GM21360 (cell line): ENCODE data around the gene SLC5A3.
A peak's percentile ranks its signal among the peaks of the same experiment; 100 is the strongest.

Experiments used
- ATAC-seq: cut with Tn5 transposase; IDR thresholded peaks from one replicate; pipeline ENCODE4 v1.9.1; 2021; ENCODE audit warnings: mild to moderate bottlenecking, moderate library complexity; ENCODE audit not compliant: unreplicated experiment

SLC5A3 gene

DNA sequence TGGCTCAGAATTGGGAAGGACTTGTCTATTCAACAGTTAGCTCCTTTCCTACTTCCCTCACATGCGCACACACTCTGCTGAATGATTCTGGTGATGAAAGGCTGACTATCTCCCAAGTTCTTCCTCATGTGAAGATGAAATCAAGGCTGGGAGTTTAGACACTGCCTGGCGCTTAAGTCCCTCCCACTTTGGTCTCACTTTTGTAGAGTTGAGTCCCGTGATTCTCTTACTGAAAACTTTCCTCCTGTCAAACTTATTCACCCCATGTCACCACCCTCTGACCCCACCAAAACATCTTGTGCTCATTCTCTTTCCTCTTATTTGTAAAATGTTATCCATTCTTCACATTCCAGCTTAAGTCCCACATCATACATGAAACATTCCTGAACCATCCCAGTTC is 8.4 kb upstream of the SLC5A3 start:
- ATAC-seq = no peak

DNA sequence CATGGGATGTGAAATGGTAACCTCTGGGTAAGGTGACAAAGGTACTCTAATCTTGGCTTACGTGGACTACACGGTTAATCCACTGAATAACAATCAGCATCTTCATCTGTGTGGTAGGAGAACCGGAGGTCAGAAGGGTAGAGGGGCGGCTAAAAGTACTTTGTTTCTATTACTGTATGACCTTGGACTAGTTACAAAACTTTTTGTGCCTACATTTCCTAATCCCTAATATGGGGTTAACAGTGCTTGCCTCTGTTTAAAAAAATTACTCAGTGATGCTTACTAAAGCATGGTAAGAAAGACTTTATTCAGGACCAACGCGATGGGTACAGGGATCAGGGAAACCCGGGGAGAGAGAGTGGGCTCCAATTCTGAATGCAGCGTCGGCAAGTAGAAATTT is 1.7 kb upstream of the SLC5A3 start:
- no peak for ATAC-seq

DNA sequence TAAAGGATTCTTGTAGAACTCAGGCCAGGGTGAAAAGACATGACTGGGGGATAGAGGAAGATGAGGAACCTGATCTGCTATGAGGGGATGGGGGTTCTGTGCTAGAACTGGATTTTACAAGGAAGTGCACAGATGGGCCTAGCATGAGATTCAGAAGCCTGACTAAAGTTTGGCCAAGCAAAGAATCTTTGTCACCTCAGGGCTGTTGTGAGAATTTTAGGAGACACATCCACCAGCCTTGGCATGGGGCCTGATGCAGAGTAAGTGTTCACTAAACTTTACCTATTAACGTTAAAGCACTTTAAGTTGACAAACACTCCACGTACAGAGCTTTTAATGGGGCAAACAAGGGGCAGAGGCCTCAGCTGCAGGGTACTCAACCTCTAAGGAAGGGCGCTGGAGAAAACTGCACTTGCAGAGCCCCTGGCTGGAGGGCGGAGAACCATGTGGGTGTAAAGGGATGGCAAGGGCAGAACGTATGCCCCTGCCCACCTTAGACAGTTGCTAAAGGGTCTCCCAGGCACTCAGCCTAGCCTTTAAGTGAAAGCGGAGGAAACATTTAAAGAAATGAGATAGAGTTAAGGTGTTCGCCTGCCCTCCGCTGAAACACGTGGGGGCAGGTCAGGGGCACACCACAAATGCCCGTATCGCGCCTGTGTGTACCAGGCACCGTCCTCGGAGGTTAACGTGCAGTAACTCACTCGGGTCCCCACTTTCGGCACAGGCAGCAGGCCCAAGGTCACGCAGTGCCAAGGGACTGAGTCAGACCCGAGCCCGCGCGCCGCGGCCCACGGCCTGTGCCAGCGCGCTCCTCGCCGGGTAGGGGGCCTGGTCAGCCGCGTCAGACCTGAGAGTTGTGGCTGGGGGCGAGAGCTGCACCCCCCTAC is 990 bp upstream of the SLC5A3 start:
- no peak for ATAC-seq

DNA sequence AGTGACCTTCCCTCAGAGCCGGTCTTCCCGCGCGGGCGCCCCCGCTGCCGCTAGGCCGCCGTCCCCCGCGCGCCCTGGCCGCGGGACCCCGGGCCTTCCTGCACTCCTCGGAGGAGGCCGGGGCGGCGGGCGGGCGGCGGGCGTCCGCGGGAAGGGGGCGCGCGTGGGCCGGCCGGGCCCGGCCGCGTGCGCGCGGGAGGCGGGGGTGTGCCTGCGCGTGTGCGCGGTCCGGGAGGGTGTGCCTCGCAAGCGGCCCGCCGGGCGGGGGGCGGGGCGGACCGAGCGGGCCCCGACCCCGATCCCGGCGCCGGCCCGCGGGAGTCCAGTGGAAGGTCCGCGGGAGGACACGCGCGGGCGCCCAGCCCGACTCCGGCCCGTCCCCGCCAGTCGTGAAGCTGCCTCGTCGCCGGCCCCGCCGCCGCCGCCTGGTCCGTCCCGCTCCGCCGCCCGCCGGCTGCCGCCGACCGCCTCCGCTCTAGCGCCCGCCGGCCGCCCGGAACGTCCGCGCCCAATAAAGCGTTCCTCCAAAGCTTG is 438 bp downstream of the SLC5A3 start:
- peak; percentile 33 for ATAC-seq

DNA sequence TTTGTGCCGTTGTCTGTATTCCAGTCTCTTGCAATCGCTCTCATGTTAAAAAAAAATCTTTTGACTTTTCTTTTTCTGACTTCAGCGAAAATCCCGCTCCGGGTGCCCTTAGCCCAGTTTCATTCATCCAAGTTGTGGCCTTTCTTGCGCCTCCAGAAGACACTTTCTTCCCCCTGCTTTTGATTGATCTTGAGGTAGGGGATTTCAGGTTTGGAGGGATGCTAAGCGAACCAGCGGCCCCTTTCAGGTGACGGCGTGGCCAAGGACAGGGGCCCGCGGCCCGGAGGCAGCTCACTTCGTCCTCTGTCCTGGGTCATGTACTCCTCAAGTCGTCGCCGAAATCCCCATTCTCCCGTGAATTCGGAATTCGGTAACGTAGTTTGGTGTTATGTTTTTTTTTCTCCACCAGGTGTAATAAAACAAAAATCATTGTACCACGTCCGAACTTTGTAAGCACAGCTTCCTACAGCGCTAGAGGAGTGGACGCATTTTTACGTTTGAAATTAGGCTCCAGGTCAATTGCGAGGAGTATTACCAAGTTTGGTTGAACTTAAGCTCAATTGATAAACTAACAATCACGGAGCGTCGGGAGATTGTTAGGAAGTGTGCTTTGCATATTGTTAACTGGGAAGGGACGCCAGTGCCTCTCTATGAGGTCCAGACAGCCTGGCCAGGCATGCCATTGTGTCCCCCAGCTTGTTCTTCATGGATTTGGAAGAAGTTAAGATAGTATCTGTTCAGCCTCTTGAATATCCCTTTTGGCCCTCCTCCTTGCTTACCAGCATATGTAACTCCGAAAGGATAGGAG is 1.1 kb downstream of the SLC5A3 start:
- no peak for ATAC-seq

DNA sequence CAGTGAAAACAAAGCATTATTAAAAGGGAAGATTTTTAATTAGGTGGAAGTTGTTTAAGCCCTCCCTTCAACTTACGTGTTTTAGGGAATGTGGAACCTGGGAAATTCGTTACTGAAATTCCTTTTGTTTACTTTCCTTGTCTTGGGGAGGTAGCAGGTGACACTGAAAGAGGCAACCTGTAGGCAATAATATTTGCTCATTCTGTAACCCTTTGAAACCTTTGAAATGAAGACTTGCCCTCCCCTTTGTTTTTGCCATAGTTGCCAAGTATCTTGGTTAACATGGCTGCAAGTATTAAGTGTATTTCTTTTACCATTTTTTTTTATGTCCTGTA is 1.7 kb downstream of the SLC5A3 start:
- ATAC-seq = no peak

DNA sequence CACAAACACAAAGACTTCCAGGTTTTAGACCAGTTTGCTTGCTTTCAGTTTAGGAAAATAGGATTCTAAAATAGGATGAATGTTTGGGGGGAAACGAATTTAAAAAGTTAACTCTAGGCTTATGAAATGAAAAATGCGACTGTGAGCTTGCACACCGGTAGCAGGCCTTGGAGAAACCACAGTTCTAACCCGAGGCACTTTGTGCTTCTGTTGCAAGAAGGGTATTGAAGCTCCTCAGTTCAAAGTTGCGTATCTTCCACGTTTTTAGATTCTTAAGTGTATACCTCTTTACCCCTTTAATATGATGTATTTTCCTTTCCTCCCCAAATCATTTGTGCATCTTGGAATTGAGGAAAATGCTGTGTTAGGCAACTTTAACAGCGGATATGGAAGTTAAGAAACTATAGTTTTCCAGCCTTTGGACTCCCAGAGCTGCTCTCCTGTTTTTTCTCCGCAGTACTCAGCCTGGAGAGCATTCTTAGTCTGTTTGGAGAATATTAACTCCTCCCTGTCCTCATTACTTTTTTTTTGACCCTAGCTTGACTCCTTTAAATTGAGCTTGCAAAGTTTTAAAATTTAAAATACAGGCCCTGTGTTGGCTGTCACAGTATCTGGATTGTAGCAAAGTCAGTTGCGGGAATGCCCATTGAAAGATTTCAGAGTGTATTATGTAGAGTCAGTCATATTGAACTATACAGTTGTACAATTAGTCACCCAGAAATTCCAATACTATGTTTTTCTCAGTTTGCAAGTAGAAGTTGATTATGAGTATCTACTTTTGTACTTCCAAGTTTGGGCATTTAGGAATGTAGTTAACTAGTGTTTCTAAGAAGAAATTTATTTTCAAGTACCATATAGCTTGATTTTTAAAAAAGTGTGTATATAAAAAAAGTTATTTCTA is 2.6 kb downstream of the SLC5A3 start:
- no peak for ATAC-seq

DNA sequence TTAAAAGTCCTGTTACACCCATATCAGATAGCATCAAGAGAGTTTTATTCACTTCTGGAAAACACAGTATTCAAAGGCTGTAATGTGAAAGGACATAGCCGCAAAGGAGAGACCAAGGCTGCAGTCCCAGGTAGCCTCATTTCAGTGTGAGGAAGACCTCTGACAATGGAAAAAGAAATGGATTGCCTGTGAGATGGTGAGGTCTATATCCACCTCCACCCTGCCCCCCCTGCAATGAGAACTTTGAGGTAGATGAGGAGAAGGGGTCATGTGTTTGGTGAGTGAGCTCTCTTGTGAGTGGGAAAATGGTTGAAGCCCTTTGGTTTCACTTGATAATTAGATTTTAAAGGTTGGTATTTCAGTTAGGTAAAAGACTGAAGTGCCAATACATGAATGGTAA is 3.5 kb downstream of the SLC5A3 start:
- no peak for ATAC-seq

DNA sequence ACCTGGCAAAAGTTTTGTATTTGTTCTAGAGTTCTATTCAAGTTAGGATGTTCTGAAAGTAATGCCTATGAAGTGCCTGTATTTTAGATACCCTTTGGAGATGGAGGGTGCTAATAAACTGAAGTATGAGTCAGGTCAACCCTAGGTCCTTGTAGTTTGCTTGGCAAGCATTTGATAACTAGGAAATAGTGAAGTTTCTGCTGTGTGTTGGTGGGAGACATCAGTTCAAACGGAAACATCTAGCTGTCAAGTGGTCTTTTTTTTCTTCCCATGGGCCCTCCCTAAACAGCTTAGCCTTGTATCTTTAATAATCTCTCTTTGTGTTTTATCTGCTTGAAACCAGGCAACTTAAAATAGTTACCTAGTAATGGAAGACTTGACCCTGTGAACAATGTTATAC is 4.5 kb downstream of the SLC5A3 start:
- ATAC-seq = no peak

DNA sequence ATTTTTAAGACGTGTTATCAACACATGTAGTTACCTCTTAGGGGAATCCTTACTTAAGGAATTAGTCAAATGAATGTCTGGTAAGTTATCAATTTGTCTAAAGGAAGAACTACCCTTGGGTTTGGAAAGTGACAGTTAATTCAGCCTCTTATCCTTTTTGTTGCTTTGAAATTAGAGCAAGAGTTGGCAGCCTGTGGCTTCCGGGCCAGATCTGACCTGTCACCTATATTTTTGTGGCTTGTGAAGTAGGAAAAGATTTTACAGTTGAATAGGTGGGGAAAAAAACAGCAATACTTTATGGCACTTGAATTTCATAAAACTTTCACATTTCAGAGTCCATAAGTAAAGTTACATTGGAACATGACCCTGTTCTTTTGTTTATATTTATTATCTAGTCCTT is 5.5 kb downstream of the SLC5A3 start:
- ATAC-seq = no peak

DNA sequence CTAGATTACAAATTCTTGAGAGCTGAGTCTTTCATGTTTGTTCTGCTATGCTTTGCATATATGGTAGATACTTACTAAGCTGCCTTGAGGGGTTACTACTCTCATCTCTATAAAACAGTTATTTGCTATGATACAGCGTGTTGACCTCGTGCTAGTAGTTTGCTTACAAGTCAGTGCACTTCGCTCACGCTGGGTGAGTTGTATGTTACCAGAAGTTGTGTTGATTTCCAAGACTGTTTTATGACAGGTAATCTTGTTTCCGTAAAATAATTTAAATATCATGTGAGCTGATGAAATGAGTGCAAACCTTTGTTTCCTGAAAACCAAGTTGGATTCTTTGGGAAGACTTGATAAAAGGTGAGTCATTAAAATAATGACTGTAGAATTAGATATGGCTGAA is 7.3 kb downstream of the SLC5A3 start:
- no peak for ATAC-seq

DNA sequence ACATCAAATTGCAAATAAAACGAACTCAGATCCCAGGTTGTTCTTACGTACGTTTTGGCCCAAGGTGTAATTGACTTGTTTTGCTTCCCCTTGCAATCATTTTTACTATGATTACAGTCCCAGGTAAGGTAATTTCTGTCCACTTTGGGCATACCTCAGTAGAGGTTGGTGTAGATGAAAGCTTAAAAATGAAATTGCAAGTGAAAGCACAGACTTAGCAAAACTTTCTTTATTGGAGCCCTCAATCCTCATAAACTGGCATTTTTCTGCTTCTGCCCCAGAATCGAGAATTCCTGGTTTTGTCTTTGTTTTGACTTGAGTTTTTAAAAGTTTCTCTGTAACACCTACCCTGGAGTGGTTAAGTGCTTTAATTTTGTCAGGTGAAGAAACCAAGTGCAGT is 9.4 kb downstream of the SLC5A3 start:
- ATAC-seq = no peak

DNA sequence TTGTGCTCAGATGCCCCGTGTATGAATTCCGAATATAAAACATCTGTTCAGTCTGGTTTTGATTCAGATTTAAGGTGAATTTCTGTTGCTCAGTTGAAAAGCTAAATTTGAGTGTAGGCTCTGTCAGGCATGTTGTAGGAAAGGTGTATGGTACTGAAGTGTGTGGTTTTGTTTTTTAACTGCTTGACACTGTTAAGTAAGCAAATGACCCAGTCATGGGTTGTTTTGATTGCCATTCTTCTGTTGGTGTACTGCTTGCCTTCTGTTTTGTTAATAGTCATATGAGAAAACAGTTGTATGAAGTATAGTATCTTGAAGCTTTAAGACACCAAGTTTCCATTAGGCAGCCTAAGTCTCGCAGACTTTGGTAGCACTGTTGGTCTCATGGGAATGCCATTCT is 10.0 kb downstream of the SLC5A3 start:
- no peak for ATAC-seq

DNA sequence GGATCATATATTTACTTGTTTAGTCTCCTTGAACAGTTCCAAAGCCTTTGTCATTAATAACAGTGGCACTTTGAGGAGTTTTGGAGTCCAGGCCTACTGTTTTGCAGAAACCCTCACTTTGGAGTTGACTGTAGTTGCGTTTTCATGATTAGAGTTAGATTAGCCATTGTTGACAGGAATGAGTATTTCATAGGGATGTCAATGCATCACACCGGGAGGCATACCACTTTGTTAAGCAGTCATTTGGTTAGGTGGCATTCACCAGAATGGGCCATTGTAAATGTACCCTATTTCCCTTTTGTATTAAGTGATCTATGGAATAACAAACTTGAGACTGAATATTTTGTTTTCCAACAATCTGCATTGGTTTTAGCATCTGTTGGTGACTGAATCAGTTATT is 11.8 kb downstream of the SLC5A3 start:
- no peak for ATAC-seq

DNA sequence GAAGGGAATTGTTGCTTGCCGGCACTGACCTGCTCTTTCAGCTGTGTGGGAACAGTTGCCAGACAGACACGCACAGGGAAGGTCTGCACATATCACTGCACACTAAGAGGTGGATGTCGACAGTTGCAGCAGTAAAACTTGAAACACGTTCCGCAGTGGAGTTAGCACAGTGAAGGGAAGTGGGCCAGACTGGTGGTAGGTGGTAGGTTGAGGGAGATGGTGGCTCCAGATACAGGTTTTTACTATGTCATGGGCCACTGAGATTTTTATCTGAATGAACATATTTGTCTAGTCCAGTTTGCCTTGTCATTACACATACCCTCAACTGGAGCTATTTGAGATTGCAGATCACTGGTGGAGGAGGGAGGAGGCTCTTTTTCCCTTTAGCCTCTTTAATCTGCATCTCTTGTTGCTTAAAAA is 13.5 kb downstream of the SLC5A3 start:
- no peak for ATAC-seq

DNA sequence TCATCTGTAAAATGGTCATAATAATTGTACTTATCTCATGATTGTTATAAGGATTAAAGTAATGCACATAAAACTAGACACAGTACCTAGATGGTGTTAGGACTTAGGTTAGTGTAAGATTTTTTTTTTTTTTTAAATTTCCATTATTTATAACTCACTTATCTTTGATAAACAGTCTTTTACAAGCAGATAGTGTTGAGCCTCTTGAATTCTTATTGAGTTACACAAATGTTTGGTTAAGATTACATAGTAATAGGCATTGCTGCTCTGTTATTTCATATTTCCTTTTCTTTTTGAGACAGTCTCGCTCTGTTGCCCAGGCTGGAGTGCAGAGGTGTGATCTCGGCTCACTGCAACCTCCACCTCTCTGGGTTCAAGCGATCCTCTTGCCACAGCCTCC is 15.4 kb downstream of the SLC5A3 start:
- no peak for ATAC-seq

DNA sequence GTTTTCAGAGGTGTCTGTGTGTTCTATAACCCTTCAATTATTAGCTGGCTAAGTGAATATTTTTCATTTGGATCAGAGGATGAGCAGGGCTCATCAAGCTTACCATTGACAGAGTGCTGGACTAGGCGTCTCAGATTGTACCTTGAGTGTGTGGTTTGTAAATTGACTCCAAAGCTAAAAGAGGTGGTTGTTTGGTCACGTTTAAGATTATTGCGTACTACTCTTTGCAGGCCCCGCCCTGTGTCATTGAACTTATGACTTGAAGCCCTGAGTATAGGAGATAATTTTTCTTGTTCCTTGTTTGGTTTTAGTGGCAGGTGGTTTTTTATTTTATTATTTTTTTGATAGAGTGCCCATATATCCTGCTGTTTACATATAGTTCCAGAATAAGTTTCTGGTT is 17.7 kb downstream of the SLC5A3 start:
- ATAC-seq = no peak

DNA sequence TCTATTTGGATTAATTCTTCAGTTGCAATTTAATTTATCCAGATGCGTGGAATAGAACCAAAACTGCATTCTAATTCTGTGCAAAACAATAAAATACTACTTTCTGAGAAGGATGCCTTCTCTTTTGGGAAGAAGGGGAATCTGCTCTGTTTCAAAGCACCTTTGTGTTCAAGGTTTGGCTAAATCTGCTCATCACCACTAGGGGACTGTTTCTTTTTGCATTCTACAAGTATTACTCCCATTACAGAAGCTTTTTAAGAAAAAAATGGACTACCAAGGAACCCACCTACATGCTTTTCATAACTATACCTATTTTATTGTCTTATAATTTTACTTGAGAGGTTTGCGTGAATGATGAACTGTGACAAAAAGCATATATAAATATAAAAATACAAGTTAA is 18.2 kb downstream of the SLC5A3 start:
- ATAC-seq = no peak

DNA sequence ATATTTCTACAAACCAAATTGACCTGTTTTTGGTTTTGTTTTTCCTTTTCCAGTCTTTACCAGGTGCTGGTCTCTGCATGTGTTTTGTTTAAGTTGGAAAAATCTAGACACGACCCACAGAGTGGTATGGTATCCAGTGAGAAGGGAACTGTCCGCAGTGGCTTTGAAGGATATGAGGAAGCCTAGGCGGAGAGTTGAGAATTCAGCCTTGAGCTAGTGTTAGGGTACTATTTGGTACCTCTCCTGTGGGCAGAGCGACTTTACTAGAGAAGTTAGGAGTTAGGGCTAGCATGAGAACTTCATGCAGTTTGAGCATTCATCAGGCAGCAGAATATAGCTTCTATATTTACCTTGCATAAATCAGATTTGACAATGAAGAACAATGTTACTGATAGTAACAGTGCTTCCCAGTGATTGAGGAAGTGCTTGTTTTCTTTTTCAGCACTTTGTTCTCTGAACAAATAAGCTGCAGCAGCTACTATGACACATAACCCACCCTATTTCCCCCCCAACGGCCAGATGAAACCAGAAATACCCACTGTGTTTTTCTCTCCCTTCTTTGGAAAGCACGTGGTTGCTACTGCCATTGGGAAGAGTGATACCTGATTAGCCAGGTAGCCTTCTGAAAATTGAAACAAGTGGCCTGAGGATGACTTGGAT is 19.0 kb downstream of the SLC5A3 start:
- no peak for ATAC-seq

DNA sequence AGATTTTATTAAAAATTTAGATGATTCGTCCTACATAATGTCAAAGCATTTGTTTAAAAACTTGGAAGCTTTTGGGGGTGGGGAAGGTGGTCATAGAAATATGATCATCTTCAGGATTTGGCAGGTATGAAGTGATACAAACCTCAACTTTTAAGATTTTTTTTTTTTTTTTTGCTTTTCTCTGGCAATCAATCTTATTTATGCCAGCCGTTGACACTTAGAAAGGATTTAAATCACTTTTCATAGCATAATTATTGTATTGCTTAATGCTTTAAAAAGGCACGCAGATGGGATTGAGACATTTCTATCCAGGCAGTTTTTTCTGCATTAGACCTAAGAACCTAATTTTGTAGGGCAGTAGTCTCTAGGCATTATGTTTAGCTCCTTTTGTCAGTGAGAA is 19.7 kb downstream of the SLC5A3 start:
- ATAC-seq = no peak

DNA sequence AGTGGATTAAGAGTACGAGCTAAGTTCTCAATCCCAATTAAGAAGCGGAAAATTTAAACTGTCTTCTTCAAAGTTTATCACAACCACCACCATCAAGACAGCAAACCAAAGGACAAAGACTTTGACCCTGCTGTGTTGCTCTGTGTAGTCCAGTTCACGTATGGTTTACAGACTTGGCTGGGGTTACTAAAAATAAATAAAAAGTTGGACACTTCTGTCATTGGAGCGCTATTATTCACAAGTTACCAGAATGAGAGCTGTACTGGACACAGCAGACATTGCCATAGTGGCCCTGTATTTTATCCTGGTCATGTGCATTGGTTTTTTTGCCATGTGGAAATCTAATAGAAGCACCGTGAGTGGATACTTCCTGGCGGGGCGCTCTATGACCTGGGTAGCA is 21.6 kb downstream of the SLC5A3 start:
- no peak for ATAC-seq
